Activated naive CD8-positive, alpha-beta T cell treated with anti-CD3 and anti-CD28 coated beads for 36 hours (primary cell): Measurements from ENCODE around the gene MAST2. TPM values are rescaled to one million over a fixed set of nuclear protein-coding genes. Genes with fewer than 3 reads are reported as not detected.
"Not testable (repeated sequence)": the region's sequence is repeated elsewhere in the genome, so short reads cannot be mapped to it uniquely, and the experiment has no call there.

ENCODE experiments used
- DNase-seq: peaks from one replicate; pipeline ENCODE4 v3.0.0; 2021
- H3K27ac Mint-ChIP-seq: one replicate; pipeline ENCODE4 v1.8.0; 2022; ENCODE audit warnings: mild to moderate bottlenecking, moderate library complexity, mixed read lengths
- H3K27me3 Mint-ChIP-seq: one replicate; pipeline ENCODE4 v1.8.0; 2022; ENCODE audit warnings: mild to moderate bottlenecking, mixed read lengths
- H3K36me3 Mint-ChIP-seq: one replicate; pipeline ENCODE4 v1.8.0; 2021; ENCODE audit warnings: mild to moderate bottlenecking, mixed read lengths
- H3K4me1 Mint-ChIP-seq: one replicate; pipeline ENCODE4 v1.8.0; 2021; ENCODE audit warnings: mixed read lengths
- H3K4me3 Mint-ChIP-seq: one replicate; pipeline ENCODE4 v1.8.0; 2022; ENCODE audit warnings: mild to moderate bottlenecking, moderate library complexity, mixed read lengths
- H3K9me3 Mint-ChIP-seq: one replicate; pipeline ENCODE4 v1.8.0; 2022; ENCODE audit warnings: mixed read lengths
- total RNA-seq, 2 experiments: library from RNA; stranded (reverse); gene quantifications; one replicate each; pipeline ENCODE4 v1.2.3, GENCODE V29; 2021

The MAST2 gene
- total RNA-seq, 2 experiments from 2014 or later, result 19.0 to 22.5 TPM

GRCh38 chr1:45952072-45952471, 148.7 kb downstream of the MAST2 start:
- H3K27me3 Mint-ChIP-seq, result no peaks in the 10 kb centered on the region
- H3K27ac Mint-ChIP-seq, result no peak overlapping the region
- no peak for DNase-seq
- H3K36me3 Mint-ChIP-seq, result no peaks in the 10 kb centered on the region
- H3K4me1 Mint-ChIP-seq, result no peaks in the 10 kb centered on the region
- H3K9me3 Mint-ChIP-seq, result peaks cover 4% of the 10 kb centered on the region
- H3K4me3 Mint-ChIP-seq, result no peak overlapping the region

GRCh38 chr1:45953934-45954847, 150.8 kb downstream of the MAST2 start:
- no peak for DNase-seq
- Mint-ChIP-seq H3K27me3 (no peaks in the 10 kb centered on the region), H3K27ac (no peak overlapping the region), H3K36me3 (no peaks in the 10 kb centered on the region), H3K4me1 (no peaks in the 10 kb centered on the region), H3K4me3 (no peak overlapping the region), H3K9me3 (no peaks in the 10 kb centered on the region)

- H3K4me3 Mint-ChIP-seq, result no peak overlapping the region
- no peaks in the 10 kb centered on the region for H3K9me3 Mint-ChIP-seq
- H3K27me3 Mint-ChIP-seq, result no peaks in the 10 kb centered on the region
- H3K4me1 Mint-ChIP-seq, result no peaks in the 10 kb centered on the region
- H3K36me3 Mint-ChIP-seq, result peaks cover 14% of the 10 kb centered on the region
- H3K27ac Mint-ChIP-seq, result no peak overlapping the region
- no peak for DNase-seq
Observed at GRCh38 chr1:45957684-45958083, 154.3 kb downstream of the MAST2 start.

- H3K4me1 Mint-ChIP-seq, result no peaks in the 10 kb centered on the region
- H3K4me3 Mint-ChIP-seq, result no peak overlapping the region
- no peaks in the 10 kb centered on the region for H3K27me3 Mint-ChIP-seq
- peaks cover 18% of the 10 kb centered on the region for H3K36me3 Mint-ChIP-seq
- DNase-seq, result no peak
- peaks cover 2% of the 10 kb centered on the region for H3K9me3 Mint-ChIP-seq
- no peak overlapping the region for H3K27ac Mint-ChIP-seq
Observed at GRCh38 chr1:45958317-45958716, 154.9 kb downstream of the MAST2 start.

DNA sequence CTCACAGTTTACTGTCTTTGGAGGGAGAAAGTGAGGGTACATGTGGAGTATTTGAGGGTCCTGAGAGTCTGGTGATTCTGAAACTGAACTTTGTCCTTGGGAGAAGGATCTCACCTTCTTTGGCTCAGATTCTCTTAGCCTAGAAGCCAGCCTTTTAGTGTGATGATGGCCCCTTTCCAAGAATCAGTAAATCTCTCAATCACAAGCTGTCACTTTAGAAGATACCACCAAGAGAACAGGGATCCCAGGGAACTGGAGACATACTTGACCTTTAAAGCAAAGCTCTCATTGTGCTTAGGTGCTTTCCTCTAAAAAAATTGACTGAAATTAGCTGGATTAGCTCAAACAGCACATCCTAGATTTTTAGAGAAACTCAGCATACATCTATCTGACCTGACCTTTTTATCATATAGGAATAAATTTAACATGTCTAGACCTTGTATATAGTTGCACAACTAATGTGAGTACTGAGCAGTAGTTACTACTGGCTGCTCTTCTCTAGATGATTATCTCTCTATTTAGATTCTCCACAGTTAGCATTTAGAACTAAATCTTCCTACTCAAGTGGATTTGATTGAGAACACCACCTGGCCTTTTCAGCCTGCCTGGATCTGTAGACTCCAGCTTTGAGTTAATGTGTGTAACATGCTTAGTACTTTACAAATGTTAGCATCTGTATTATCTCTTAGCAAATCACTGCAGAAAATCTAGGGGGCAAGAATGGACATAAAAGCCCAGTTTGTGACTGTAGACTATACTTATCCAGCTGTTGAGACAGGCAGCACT, 157.7 kb downstream of the MAST2 start:
- Mint-ChIP-seq H3K4me1 (no peaks in the 10 kb centered on the region), H3K27ac (no peak overlapping the region), H3K4me3 (no peak overlapping the region), H3K27me3 (no peaks in the 10 kb centered on the region), H3K36me3 (peaks cover 26% of the 10 kb centered on the region), H3K9me3 (peaks cover 4% of the 10 kb centered on the region)
- DNase-seq, result no peak

DNA sequence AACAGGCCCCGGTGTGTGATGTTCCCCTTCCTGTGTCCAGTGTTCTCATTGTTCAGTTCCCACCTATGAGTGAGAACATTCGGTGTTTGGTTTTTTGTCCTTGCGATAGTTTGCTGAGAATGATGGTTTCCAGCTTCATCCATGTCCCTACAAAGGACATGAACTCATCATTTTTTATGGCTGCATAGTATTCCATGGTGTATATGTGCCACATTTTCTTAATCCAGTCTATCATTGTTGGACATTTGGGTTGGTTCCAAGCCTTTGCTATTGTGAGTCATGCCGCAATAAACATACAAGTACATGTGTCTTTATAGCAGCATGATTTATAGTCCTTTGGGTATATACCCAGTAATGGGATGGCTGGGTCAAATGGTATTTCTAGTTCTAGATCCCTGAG, 158.5 kb downstream of the MAST2 start:
- not testable (repeated sequence) for H3K9me3 Mint-ChIP-seq, H3K4me1 Mint-ChIP-seq, DNase-seq, H3K27ac Mint-ChIP-seq, H3K27me3 Mint-ChIP-seq, H3K4me3 Mint-ChIP-seq
- H3K36me3 Mint-ChIP-seq, result peaks cover 29% of the 10 kb centered on the region

DNA sequence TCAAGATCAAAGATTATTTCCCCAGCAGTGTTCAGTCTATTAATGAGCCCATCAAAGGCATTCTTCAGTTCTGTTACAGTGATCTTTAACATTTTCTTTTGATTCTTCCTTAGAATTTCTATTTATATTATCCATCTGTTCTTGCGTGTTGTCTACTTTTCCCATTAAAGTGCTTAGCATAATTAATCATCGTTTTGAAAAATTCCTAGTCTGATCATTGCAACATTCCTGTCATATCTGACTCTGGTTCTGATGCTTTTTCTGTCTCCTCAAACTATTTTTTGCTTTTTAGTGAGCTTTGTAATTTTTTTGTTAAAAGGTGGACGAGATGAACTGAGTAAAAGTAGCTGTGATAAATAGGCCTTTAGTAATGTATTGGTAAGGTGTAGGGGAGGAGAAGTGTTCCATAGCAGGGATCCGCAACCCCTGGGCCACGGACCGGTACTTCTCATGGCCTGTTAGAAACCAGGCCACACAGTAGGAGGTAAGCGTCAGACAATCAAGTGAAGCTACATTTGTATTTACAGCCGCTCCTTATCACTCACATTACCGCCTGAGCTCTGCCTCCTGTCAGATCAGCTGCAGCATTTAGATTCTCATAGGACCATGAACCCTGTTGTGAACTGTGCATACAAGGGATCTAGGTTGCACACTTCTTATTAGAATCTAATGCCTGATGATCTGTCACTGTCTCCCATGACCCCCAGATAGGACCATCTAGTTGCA, 165.7 kb downstream of the MAST2 start:
- Mint-ChIP-seq H3K4me1 (no peaks in the 10 kb centered on the region), H3K9me3 (no peaks in the 10 kb centered on the region), H3K4me3 (no peak overlapping the region), H3K27me3 (no peaks in the 10 kb centered on the region), H3K36me3 (peaks cover 19% of the 10 kb centered on the region), H3K27ac (no peak overlapping the region)
- DNase-seq, result no peak

DNA sequence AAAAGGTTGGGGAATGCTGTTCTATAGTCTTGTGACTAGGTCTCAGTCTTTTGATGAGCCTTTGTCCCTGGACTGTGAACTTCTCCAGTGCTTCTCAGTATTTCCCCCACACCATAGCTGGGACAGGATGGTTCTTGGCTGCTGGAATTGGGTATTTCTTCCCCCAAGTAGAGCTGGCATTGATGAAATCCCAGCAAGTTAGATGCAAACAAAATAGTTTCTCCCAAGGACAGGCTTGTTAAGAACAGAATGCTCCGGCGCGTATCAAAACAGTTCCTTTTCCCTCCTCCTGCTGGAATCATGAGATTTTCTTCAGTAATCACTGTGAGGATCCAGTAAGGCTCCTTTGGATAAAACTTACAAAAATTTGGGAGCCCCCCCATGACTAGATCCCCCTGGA, 166.5 kb downstream of the MAST2 start:
- Mint-ChIP-seq H3K27me3 (no peaks in the 10 kb centered on the region), H3K27ac (no peak overlapping the region), H3K4me3 (no peak overlapping the region), H3K36me3 (peaks cover 16% of the 10 kb centered on the region), H3K4me1 (no peaks in the 10 kb centered on the region), H3K9me3 (no peaks in the 10 kb centered on the region)
- DNase-seq, result no peak

GRCh38 chr1:45971335-45971734, 167.9 kb downstream of the MAST2 start:
- H3K9me3 Mint-ChIP-seq, result no peaks in the 10 kb centered on the region
- no peak for DNase-seq
- H3K27ac Mint-ChIP-seq, result no peak overlapping the region
- no peaks in the 10 kb centered on the region for H3K27me3 Mint-ChIP-seq
- H3K4me3 Mint-ChIP-seq, result no peak overlapping the region
- peaks cover 15% of the 10 kb centered on the region for H3K36me3 Mint-ChIP-seq
- H3K4me1 Mint-ChIP-seq, result no peaks in the 10 kb centered on the region

- H3K9me3 Mint-ChIP-seq, result no peaks in the 10 kb centered on the region
- peaks cover 12% of the 10 kb centered on the region for H3K36me3 Mint-ChIP-seq
- H3K27ac Mint-ChIP-seq, result no peak overlapping the region
- no peak overlapping the region for H3K4me3 Mint-ChIP-seq
- H3K27me3 Mint-ChIP-seq, result no peaks in the 10 kb centered on the region
- H3K4me1 Mint-ChIP-seq, result no peaks in the 10 kb centered on the region
- DNase-seq, result no peak
Observed at GRCh38 chr1:45971922-45972531, 168.6 kb downstream of the MAST2 start.

DNA sequence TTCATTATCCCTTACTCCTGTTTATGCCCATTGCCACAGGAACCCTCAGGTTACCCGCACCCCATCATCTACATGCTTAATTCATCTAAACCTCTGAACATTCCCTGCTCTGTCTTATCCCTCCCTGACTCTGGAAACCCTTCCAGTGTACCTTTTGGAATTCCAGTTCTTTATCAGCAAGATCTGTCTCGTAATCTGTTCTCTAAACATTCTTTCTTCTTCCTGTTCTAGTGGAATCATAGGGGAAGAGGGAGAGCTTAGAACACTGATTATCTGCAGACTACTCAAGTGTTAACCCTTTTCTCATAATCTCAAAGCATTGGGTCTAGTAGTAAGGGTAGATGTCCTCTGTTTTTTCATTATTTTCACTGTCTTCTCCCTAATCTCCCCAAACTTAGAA, 169.2 kb downstream of the MAST2 start:
- H3K27ac Mint-ChIP-seq, result no peak overlapping the region
- no peaks in the 10 kb centered on the region for H3K9me3 Mint-ChIP-seq
- no peaks in the 10 kb centered on the region for H3K4me1 Mint-ChIP-seq

DNA sequence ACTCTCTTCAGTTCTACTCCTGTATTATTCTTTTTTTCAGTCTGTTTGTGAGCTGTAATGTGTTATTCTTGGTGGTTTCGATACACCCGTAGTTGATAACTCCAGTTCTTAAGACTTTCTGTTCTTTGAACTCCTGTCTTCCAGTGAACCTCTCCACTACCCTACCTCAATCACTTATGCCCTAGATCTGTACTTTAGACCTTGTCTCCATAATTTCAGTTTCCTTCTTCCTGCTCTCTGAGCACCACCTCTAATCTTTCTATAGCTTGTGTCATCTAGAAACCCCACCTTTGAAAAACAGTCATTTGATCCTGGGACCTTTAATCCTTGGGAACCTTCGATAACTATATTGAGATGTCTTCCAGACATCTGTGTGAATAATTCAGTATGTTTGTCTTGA, 169.7 kb downstream of the MAST2 start:
- Mint-ChIP-seq H3K27ac (no peak overlapping the region), H3K36me3 (peaks cover 12% of the 10 kb centered on the region), H3K4me1 (no peaks in the 10 kb centered on the region), H3K9me3 (no peaks in the 10 kb centered on the region), H3K4me3 (no peak overlapping the region), H3K27me3 (no peaks in the 10 kb centered on the region)
- no peak for DNase-seq

More for the DNA sequence above, 169.2 kb downstream of the MAST2 start:
- H3K4me3 Mint-ChIP-seq, result no peak overlapping the region
- DNase-seq, result no peak
- H3K36me3 Mint-ChIP-seq, result peaks cover 12% of the 10 kb centered on the region
- H3K27me3 Mint-ChIP-seq, result no peaks in the 10 kb centered on the region

GRCh38 chr1:45974541-45975269, 171.3 kb downstream of the MAST2 start:
- Mint-ChIP-seq H3K4me1 (no peaks in the 10 kb centered on the region), H3K27ac (no peak overlapping the region), H3K27me3 (no peaks in the 10 kb centered on the region), H3K4me3 (no peak overlapping the region), H3K36me3 (peaks cover 12% of the 10 kb centered on the region), H3K9me3 (no peaks in the 10 kb centered on the region)
- no peak for DNase-seq

GRCh38 chr1:45976623-45977022, 173.2 kb downstream of the MAST2 start:
- no peak overlapping the region for H3K27ac Mint-ChIP-seq

More at GRCh38 chr1:45976623-45977022, 173.2 kb downstream of the MAST2 start:
- DNase-seq, result no peak
- H3K4me3 Mint-ChIP-seq, result no peak overlapping the region
- H3K36me3 Mint-ChIP-seq, result peaks cover 9% of the 10 kb centered on the region
- peaks cover 2% of the 10 kb centered on the region for H3K9me3 Mint-ChIP-seq
- H3K27me3 Mint-ChIP-seq, result no peaks in the 10 kb centered on the region
- no peaks in the 10 kb centered on the region for H3K4me1 Mint-ChIP-seq
